GM23338 (cell line): ENCODE measurements around the gene ACOD1. TPM values are rescaled to one million over a fixed set of nuclear protein-coding genes. Genes with fewer than 3 reads are reported as not detected.

Source experiments
- ATAC-seq: fragments of 200-7000 bp; cut with Tn5 transposase; 3 replicates; pipeline ENCODE4 v1.9.1; 2020
- DNase-seq: peaks from one replicate; pipeline ENCODE4 v3.0.0-alpha.2; 2015; ENCODE audit warnings: low spot score
- H2AFZ ChIP-seq: fragments of 200-600 bp; sonication (generic); 2 replicates; pipeline ENCODE4 v1.8.0; 2016; ENCODE audit warnings: antibody characterized with exemption, mild to moderate bottlenecking, moderate library complexity
- H3F3A ChIP-seq: fragments of 200-600 bp; sonication (generic); replicated peaks from 2 replicates; pipeline ENCODE4 v1.8.0; 2017; ENCODE audit warnings: antibody characterized with exemption, mixed run types, low read depth
- H3K27ac ChIP-seq: fragments of 200-600 bp; sonication (generic); 2 replicates; pipeline ENCODE4 v1.6.1; 2016; ENCODE audit warnings: low read depth
- H3K27me3 ChIP-seq: fragments of 200-600 bp; sonication (generic); 2 replicates; pipeline ENCODE4 v1.8.0; 2016; ENCODE audit warnings: mild to moderate bottlenecking, mixed run types, moderate library complexity; ENCODE audit not compliant: insufficient read depth
- H3K36me3 ChIP-seq: fragments of 200-600 bp; sonication (generic); 2 replicates; pipeline ENCODE4 v1.8.0; 2016; ENCODE audit warnings: mild to moderate bottlenecking; ENCODE audit not compliant: insufficient read depth
- H3K4me1 ChIP-seq: fragments of 200-600 bp; sonication (generic); 2 replicates; pipeline ENCODE4 v1.8.0; 2016; ENCODE audit warnings: mild to moderate bottlenecking, moderate library complexity; ENCODE audit not compliant: insufficient read depth
- H3K4me2 ChIP-seq: fragments of 200-600 bp; sonication (generic); 2 replicates; pipeline ENCODE4 v1.7.1; 2017; ENCODE audit warnings: mixed run types
- H3K4me3 ChIP-seq: fragments of 200-600 bp; sonication (generic); 2 replicates; pipeline ENCODE4 v1.6.1; 2016; ENCODE audit warnings: mixed run types
- H3K79me2 ChIP-seq: fragments of 200-600 bp; sonication (generic); replicated peaks from 2 replicates; pipeline ENCODE4 v1.8.0; 2017; ENCODE audit warnings: mild to moderate bottlenecking; ENCODE audit not compliant: insufficient read depth
- H3K9me2 ChIP-seq: fragments of 200-600 bp; sonication (generic); 2 replicates; pipeline ENCODE4 v1.8.0; 2017; ENCODE audit not compliant: insufficient read depth
- H4K20me1 ChIP-seq: fragments of 200-600 bp; sonication (generic); replicated peaks from 2 replicates; pipeline ENCODE4 v1.8.0; 2017; ENCODE audit warnings: mild to moderate bottlenecking; ENCODE audit not compliant: insufficient read depth
- H3K27ac Mint-ChIP-seq: 2 replicates; pipeline ENCODE4 v1.8.0; 2020; ENCODE audit warnings: inconsistent platforms, mild to moderate bottlenecking, moderate library complexity, mixed read lengths
- H3K27me3 Mint-ChIP-seq: 3 replicates; pipeline ENCODE4 v1.8.0; 2022; ENCODE audit warnings: low read depth, mild to moderate bottlenecking, moderate library complexity, mixed read lengths, inconsistent platforms; ENCODE audit not compliant: insufficient read depth, poor library complexity
- H3K36me3 Mint-ChIP-seq: 3 replicates; pipeline ENCODE4 v1.8.0; 2021; ENCODE audit warnings: low read depth, mild to moderate bottlenecking, inconsistent platforms, moderate library complexity, mixed read lengths
- H3K4me1 Mint-ChIP-seq: 3 replicates; pipeline ENCODE4 v1.8.0; 2020; ENCODE audit warnings: mild to moderate bottlenecking, inconsistent platforms, mixed read lengths
- H3K4me3 Mint-ChIP-seq: 3 replicates; pipeline ENCODE4 v1.8.0; 2021; ENCODE audit warnings: moderate library complexity, mild to moderate bottlenecking, inconsistent platforms, mixed read lengths
- H3K9me3 Mint-ChIP-seq: 3 replicates; pipeline ENCODE4 v1.8.0; 2020; ENCODE audit warnings: moderate library complexity, mild to moderate bottlenecking, inconsistent platforms, mixed read lengths
- CREB1 ChIP-seq: fragments of 250-450 bp; sonication (Bioruptor Pico); IDR thresholded peaks from 2 replicates; pipeline ENCODE4 v1.5.0; 2020; ENCODE audit warnings: low read depth, mild to moderate bottlenecking, moderate library complexity
- CTCF ChIP-seq, 2 experiments: fragments of 200-600 bp in 1 of 2; sonication (generic) in 1 of 2; conservative IDR thresholded peaks; 2 replicates each; pipeline versions ENCODE4 v1.5.1 to v1.6.1; 2016 to 2017; ENCODE audit warnings: antibody characterized with exemption in 2 of 2, low read depth in 2 of 2, mild to moderate bottlenecking in 2 of 2, moderate library complexity in 1 of 2
- ETS1 ChIP-seq: IDR thresholded peaks from 2 replicates; pipeline ENCODE4 v1.6.1; 2016; ENCODE audit warnings: antibody characterized with exemption
- EZH2 ChIP-seq: fragments of 200-600 bp; sonication (generic); IDR thresholded peaks from one replicate; pipeline ENCODE4 v1.8.0; 2017; ENCODE audit warnings: antibody characterized with exemption, mild to moderate bottlenecking, low read depth; ENCODE audit not compliant: unreplicated experiment
- EZH2phosphoT487 ChIP-seq: fragments of 200-600 bp; sonication (generic); IDR thresholded peaks from one replicate; pipeline ENCODE4 v1.8.1; 2018; ENCODE audit warnings: antibody characterized with exemption; ENCODE audit not compliant: unreplicated experiment
- JUNB ChIP-seq: IDR thresholded peaks from one replicate; pipeline ENCODE4 v1.6.1; 2016; ENCODE audit warnings: antibody characterized with exemption; ENCODE audit not compliant: unreplicated experiment
- NANOG ChIP-seq: IDR thresholded peaks from 2 replicates; pipeline ENCODE4 v1.6.1; 2016; ENCODE audit warnings: antibody characterized with exemption, borderline replicate concordance
- POLR2AphosphoS5 ChIP-seq: IDR thresholded peaks from 2 replicates; pipeline ENCODE4 v1.6.1; 2016; ENCODE audit warnings: antibody characterized with exemption, low read depth
- REST ChIP-seq: IDR thresholded peaks from one replicate; pipeline ENCODE4 v1.6.1; 2018; ENCODE audit warnings: antibody characterized with exemption; ENCODE audit not compliant: unreplicated experiment
- STAT1 ChIP-seq: IDR thresholded peaks from one replicate; pipeline ENCODE4 v1.6.1; 2016; ENCODE audit warnings: antibody characterized with exemption; ENCODE audit not compliant: unreplicated experiment
- ZNF114 ChIP-seq: fragments of 250-450 bp; sonication (Bioruptor Pico); IDR thresholded peaks from 2 replicates; pipeline ENCODE4 v1.5.0; 2020; ENCODE audit warnings: mild to moderate bottlenecking, moderate library complexity
- ZNF331 ChIP-seq: fragments of 250-450 bp; sonication (Bioruptor Pico); IDR thresholded peaks from 2 replicates; pipeline ENCODE4 v1.5.0; 2020; ENCODE audit warnings: low read depth, mild to moderate bottlenecking, moderate library complexity
- ZNF462 ChIP-seq: fragments of 250-450 bp; sonication (Bioruptor Pico); IDR thresholded peaks from 2 replicates; pipeline ENCODE4 v1.5.0; 2020; ENCODE audit warnings: mild to moderate bottlenecking, moderate library complexity
- polyA plus RNA-seq: library from polyadenylated mRNA; unstranded; fragments of >200 nt; fragmentation: Nextera tagmentation; extraction: Ambion mirVana; gene quantifications from 2 replicates; pipeline ENCODE4 v1.2.1, GENCODE V29; 2016
- total RNA-seq: library from RNA; depleted of rRNA; stranded (reverse); fragments of >200 nt; shearing (Covaris generic); gene quantifications from 2 replicates; pipeline ENCODE4 v1.2.3, GENCODE V29; 2014

Gene ACOD1
- total and polyA plus RNA-seq, 2 experiments from 2014 or later = not detected

GRCh38 chr13:76958841-76959432, 10.6 kb downstream of the ACOD1 start:
- peaks cover 47% of the 10 kb centered on the region for H3K9me3 Mint-ChIP-seq
- Histone ChIP-seq H2AFZ (no peak overlapping the region), H3K4me2 (no peak overlapping the region), H3K9me2 (no peaks in the 10 kb centered on the region), H3F3A (no peaks in the 10 kb centered on the region), H3K27me3 (no peaks in the 10 kb centered on the region), H3K4me1 (no peaks in the 10 kb centered on the region), H3K4me3 (no peak overlapping the region), H4K20me1 (no peaks in the 10 kb centered on the region), H3K79me2 (no peaks in the 10 kb centered on the region), H3K36me3 (peaks cover 9% of the 10 kb centered on the region), H3K27ac (no peak overlapping the region)
- DNase-seq (no peak), ATAC-seq (no peak)
- no peak overlapping the region for H3K4me3 Mint-ChIP-seq
- no peak for TF ChIP-seq STAT1
- no peak for TF ChIP-seq ZNF114 (CRISPR knock-in tag)
- no peak for TF ChIP-seq NANOG
- TF ChIP-seq CTCF (conservative IDR thresholded peaks at IDR 0.05; ENCODE audit: low read depth in 2 of 2) = no peak
- no peak for TF ChIP-seq CREB1 (CRISPR knock-in tag)
- TF ChIP-seq REST = no peak
- TF ChIP-seq EZH2 = no peak
- TF ChIP-seq POLR2AphosphoS5 = no peak
- TF ChIP-seq ZNF331 = no peak
- no peak for TF ChIP-seq JUNB
- no peak for TF ChIP-seq ETS1
- no peak for TF ChIP-seq ZNF462 (CRISPR knock-in tag)
- no peak for TF ChIP-seq EZH2phosphoT487
- no peaks in the 10 kb centered on the region for H3K4me1 Mint-ChIP-seq
- H3K36me3 Mint-ChIP-seq = peaks cover 23% of the 10 kb centered on the region
- no peak overlapping the region for H3K27ac Mint-ChIP-seq
- H3K27me3 Mint-ChIP-seq = no peaks in the 10 kb centered on the region
